ENCODE results near the gene PGM1. TPM values are rescaled to one million over a fixed set of nuclear protein-coding genes. Genes with fewer than 3 reads are reported as not detected.
A peak's percentile ranks its signal among the peaks of the same experiment; 100 is the strongest.

The PGM1 gene
- polyA plus RNA-seq, 10 donors = 45.2 to 71.3 (median 67.1) TPM

GRCh38 chr1:63663301-63663700 lies 70.1 kb downstream of the PGM1 start:
- DNase-seq = no peak

GRCh38 chr1:63663873-63664272 lies 70.7 kb downstream of the PGM1 start:
- no peak for DNase-seq

- no peak for DNase-seq
Observed at GRCh38 chr1:63664742-63665141, 71.5 kb downstream of the PGM1 start.

- no peak for DNase-seq
Observed at GRCh38 chr1:63665410-63665809, 72.2 kb downstream of the PGM1 start.

- DNase-seq = no peak
Observed at GRCh38 chr1:63665824-63666223, 72.6 kb downstream of the PGM1 start.

GRCh38 chr1:63668298-63668697 lies 75.1 kb downstream of the PGM1 start:
- DNase-seq = no peak

- DNase-seq = no peak
Observed at GRCh38 chr1:63669151-63669961, 76.1 kb downstream of the PGM1 start.

- no peak for DNase-seq
Observed at GRCh38 chr1:63670164-63670563, 77.0 kb downstream of the PGM1 start.

- no peak for DNase-seq
Observed at GRCh38 chr1:63671514-63671913, 78.3 kb downstream of the PGM1 start.

- DNase-seq = peak; percentile 59 to 87 (median 68)
Observed at GRCh38 chr1:63674238-63674864, 81.1 kb downstream of the PGM1 start.

- peak in 1 of 3 donors; percentile 49 for DNase-seq
Observed at GRCh38 chr1:63674865-63675419, 81.7 kb downstream of the PGM1 start.

- DNase-seq = peak in 1 of 3 donors; percentile 61
Observed at GRCh38 chr1:63675420-63675931, 82.3 kb downstream of the PGM1 start.

- DNase-seq = no peak
Observed at GRCh38 chr1:63677497-63677896, 84.3 kb downstream of the PGM1 start.

- no peak for DNase-seq
Observed at GRCh38 chr1:63678200-63678599, 85.0 kb downstream of the PGM1 start.

- no peak for DNase-seq
Observed at GRCh38 chr1:63679076-63679475, 85.9 kb downstream of the PGM1 start.

- no peak for DNase-seq
Observed at GRCh38 chr1:63679589-63679988, 86.4 kb downstream of the PGM1 start.

- no peak for DNase-seq
Observed at GRCh38 chr1:63682936-63683335, 89.7 kb downstream of the PGM1 start.

- no peak for DNase-seq
Observed at GRCh38 chr1:63683759-63684158, 90.5 kb downstream of the PGM1 start.

GRCh38 chr1:63686696-63687095 lies 93.5 kb downstream of the PGM1 start:
- DNase-seq = no peak

- DNase-seq = no peak
Observed at GRCh38 chr1:63688302-63688890, 95.2 kb downstream of the PGM1 start.

GRCh38 chr1:63690966-63691700 lies 97.9 kb downstream of the PGM1 start:
- DNase-seq = no peak
